B cell (primary cell): ENCODE data around the gene BRWD1. TPM values are rescaled to one million over a fixed set of nuclear protein-coding genes. Genes with fewer than 3 reads are reported as not detected.
"Not testable (repeated sequence)": the region's sequence is repeated elsewhere in the genome, so short reads cannot be mapped to it uniquely, and the experiment has no call there.

Experiments
- ATAC-seq: fragments of 200-7000 bp; cut with Tn5 transposase; one replicate; pipeline ENCODE4 v1.10.0; 2021; ENCODE audit warnings: low read depth, mild to moderate bottlenecking, moderate number of reproducible peaks, moderate library complexity
- CTCF ChIA-PET: fragments of 350-600 bp; sonication (Branson Sonifier 250); formaldehyde crosslinking; loops from one replicate; lab custom pipeline; 2021; ENCODE audit warnings: antibody characterized with exemption, inconsistent platforms; lab: Charles Lee
- POLR2A ChIA-PET: fragments of 350-600 bp; sonication (Branson Sonifier 250); formaldehyde crosslinking; loops from one replicate; lab custom pipeline; 2021; ENCODE audit warnings: antibody characterized with exemption; lab: Charles Lee
- DNase-seq: peaks from one replicate; pipeline ENCODE4 v3.0.0; 2013
- H2AFZ ChIP-seq: 2 replicates; pipeline ENCODE4 v1.6.1; 2012; ENCODE audit warnings: mild to moderate bottlenecking, low read depth, low read length; ENCODE audit not compliant: insufficient read depth, poor library complexity, severe bottlenecking
- H3K27ac ChIP-seq, 2 donors: 1 replicate in 1 of 2; 2 replicates in 1 of 2; pipeline ENCODE4 v1.5.1; 2012 to 2013; ENCODE audit warnings: low read length in 2 of 2, mild to moderate bottlenecking in 2 of 2, moderate library complexity in 1 of 2
- H3K27me3 ChIP-seq, 4 experiments: fragments of 200-600 bp in 1 of 4; sonication (generic) in 1 of 4; replicated peaks in 1 of 4; 1 replicate in 2 of 4; 2 replicates in 2 of 4; pipeline versions ENCODE4 v1.6.1 to v1.7.0; 2013 to 2016; ENCODE audit warnings: low read length in 3 of 4, mild to moderate bottlenecking in 2 of 4, mixed read lengths in 1 of 4, moderate library complexity in 1 of 4; ENCODE audit not compliant: insufficient read depth in 4 of 4, control insufficient read depth in 3 of 4; ENCODE audit errors: control extremely low read depth in 1 of 4
- H3K36me3 ChIP-seq, 2 experiments: replicated peaks in 1 of 2; 1 replicate in 1 of 2; 2 replicates in 1 of 2; pipeline versions ENCODE4 v1.6.1 to v1.7.1; 2013; ENCODE audit warnings: low read length in 1 of 2; ENCODE audit not compliant: insufficient read depth in 2 of 2, control insufficient read depth in 1 of 2; ENCODE audit errors: control extremely low read depth in 1 of 2, extremely low read depth in 1 of 2
- H3K4me1 ChIP-seq, 2 donors: fragments of 200-600 bp in 1 of 2; sonication (generic) in 1 of 2; 1 replicate in 1 of 2; 2 replicates in 1 of 2; pipeline versions ENCODE4 v1.5.1 to v1.6.1; 2013 to 2017; ENCODE audit warnings: low read length in 2 of 2; ENCODE audit not compliant: control insufficient read depth in 2 of 2, insufficient read depth in 2 of 2
- H3K4me2 ChIP-seq: replicated peaks from 2 replicates; pipeline ENCODE3; 2012; ENCODE audit warnings: mild to moderate bottlenecking, low read depth, low read length; ENCODE audit not compliant: poor library complexity, severe bottlenecking
- H3K4me3 ChIP-seq, 5 experiments: fragments of 200-600 bp in 1 of 5; sonication (generic) in 1 of 5; 1 replicate in 3 of 5; 2 replicates in 2 of 5; pipeline versions ENCODE4 v1.5.1 to v1.7.0; 2011 to 2016; ENCODE audit warnings: low read length in 4 of 5, mild to moderate bottlenecking in 4 of 5, low read depth in 2 of 5, control low read depth in 1 of 5, moderate library complexity in 1 of 5; ENCODE audit not compliant: insufficient read depth in 1 of 5; ENCODE audit errors: control extremely low read depth in 1 of 5, extremely low read depth in 1 of 5
- H3K79me2 ChIP-seq: fragments of 200-600 bp; sonication (generic); one replicate; pipeline ENCODE4 v1.6.0; 2016; ENCODE audit warnings: low read length; ENCODE audit not compliant: control insufficient read depth, insufficient read depth
- H3K9ac ChIP-seq: fragments of 200-600 bp; sonication (generic); 2 replicates; pipeline ENCODE4 v1.6.1; 2017; ENCODE audit warnings: mild to moderate bottlenecking, low read length, moderate library complexity
- H3K9me3 ChIP-seq, 3 donors: one replicate each; pipeline versions ENCODE4 v1.6.1 to v1.7.1; 2013; ENCODE audit warnings: low read length in 2 of 3; ENCODE audit not compliant: control insufficient read depth in 2 of 3, insufficient read depth in 1 of 3; ENCODE audit errors: control extremely low read depth in 1 of 3
- H4K20me1 ChIP-seq: 2 replicates; pipeline ENCODE4 v1.6.0; 2012; ENCODE audit warnings: mild to moderate bottlenecking, low read length; ENCODE audit not compliant: insufficient read depth, control insufficient read depth, poor library complexity, severe bottlenecking
- H3K27ac Mint-ChIP-seq: one replicate; pipeline ENCODE4 v1.8.0; 2021; ENCODE audit warnings: mixed read lengths
- H3K27me3 Mint-ChIP-seq: one replicate; pipeline ENCODE4 v1.8.0; 2021; ENCODE audit warnings: mixed read lengths
- H3K4me1 Mint-ChIP-seq: one replicate; pipeline ENCODE4 v1.8.0; 2021; ENCODE audit warnings: mixed read lengths
- H3K4me3 Mint-ChIP-seq: one replicate; pipeline ENCODE4 v1.8.0; 2021; ENCODE audit warnings: mixed read lengths
- H3K9me3 Mint-ChIP-seq: one replicate; pipeline ENCODE4 v1.8.0; 2022; ENCODE audit warnings: mixed read lengths; ENCODE audit not compliant: insufficient read depth
- CTCF ChIP-seq: fragments of 200-600 bp; IDR thresholded peaks from one replicate; pipeline ENCODE4 v1.8.0; 2022; ENCODE audit warnings: antibody characterized with exemption, mild to moderate bottlenecking
- EZH2 ChIP-seq: IDR thresholded peaks from 2 replicates; pipeline ENCODE4 v1.6.1; 2012; ENCODE audit warnings: borderline replicate concordance, low read depth, mild to moderate bottlenecking, moderate library complexity, low read length; ENCODE audit not compliant: insufficient read depth, poor library complexity, severe bottlenecking
- WGBS: methylation state at CpG from one replicate; pipeline ENCODE4 v1.1.5; 2013; ENCODE audit warnings: missing lambda C conversion rate; ENCODE audit not compliant: insufficient coverage; 5-methylcytosine and 5-hydroxymethylcytosine counted together
- intact Hi-C: fragments of 100-400 bp; cut with micrococcal nuclease; formaldehyde crosslinking; loops from one replicate; pipeline ENCODE4 v1.10.0; 2022
- polyA plus RNA-seq: library from polyadenylated mRNA; depleted of rRNA; stranded (reverse); fragments of >200 nt; gene quantifications from 2 replicates; pipeline ENCODE4 v1.2.3, GENCODE V29; 2012
- total RNA-seq, 2 donors: library from RNA; stranded (reverse); fragments of 120-200 nt in 1 of 2; gene quantifications; 1 replicate in 1 of 2; 2 replicates in 1 of 2; pipeline versions ENCODE4 v1.2.3 to v1.2.4, GENCODE V29; 2013 to 2022

The BRWD1 gene
- total and polyA plus RNA-seq, 2 donors (not counting 1 experiment from before 2014, with no cell fraction given) = 9.4 to 93.9 TPM

GRCh38 chr21:39221997-39222486 lies 91.4 kb downstream of the BRWD1 start:
- H3K9me3 Mint-ChIP-seq = no peaks in the 10 kb centered on the region
- H2AFZ ChIP-seq = no peak overlapping the region
- H3K27me3 Mint-ChIP-seq = no peaks in the 10 kb centered on the region
- no peak overlapping the region for H3K9ac ChIP-seq
- DNase-seq (no peak), ATAC-seq (no peak)
- POLR2A ChIA-PET = no interaction called here
- H3K27ac Mint-ChIP-seq = no peak overlapping the region
- H3K4me1 Mint-ChIP-seq = no peaks in the 10 kb centered on the region
- no peaks in the 10 kb centered on the region for H3K27me3 ChIP-seq
- peaks cover 8 to 22% of the 10 kb centered on the region in 2 experiments for H3K36me3 ChIP-seq
- CTCF ChIA-PET = no interaction called here
- no peaks in the 10 kb centered on the region for H4K20me1 ChIP-seq
- H3K4me2 ChIP-seq = no peak overlapping the region
- no peaks in the 10 kb centered on the region for H3K79me2 ChIP-seq
- TF ChIP-seq CTCF (no peak), EZH2 (no peak)
- H3K4me1 ChIP-seq = no peaks in the 10 kb centered on the region
- no CpG with 5 or more reads among the region's 3 CpGs for WGBS
- intact Hi-C loops = no loop called here
- H3K4me3 Mint-ChIP-seq = no peak overlapping the region
- H3K27ac ChIP-seq = no peak overlapping the region
- H3K4me3 ChIP-seq = no peak overlapping the region
- no peaks in the 10 kb centered on the region for H3K9me3 ChIP-seq

GRCh38 chr21:39221282-39221996 lies 92.0 kb downstream of the BRWD1 start:
- H3K27ac ChIP-seq = no peak overlapping the region
- H3K27me3 ChIP-seq = no peaks in the 10 kb centered on the region
- ChIA-PET POLR2A (no interaction called here), CTCF (interaction anchor here (0.7 kb wide), 2 partner anchors 8 to 24 kb away, joined by 4 to 5 read pairs; no protein-coding TSS in a partner anchor)
- TF ChIP-seq EZH2 (no peak), CTCF (no peak)
- ATAC-seq (no peak), DNase-seq (no peak)
- no peak overlapping the region for H3K4me3 Mint-ChIP-seq
- no peak overlapping the region for H3K27ac Mint-ChIP-seq
- WGBS = 97% methylated on average over 3 of the region's 7 CpGs
- no peak overlapping the region for H3K9ac ChIP-seq
- no peaks in the 10 kb centered on the region for H3K4me1 ChIP-seq
- H3K4me2 ChIP-seq = no peak overlapping the region
- H3K79me2 ChIP-seq = no peaks in the 10 kb centered on the region
- no peaks in the 10 kb centered on the region for H3K9me3 Mint-ChIP-seq
- no peak overlapping the region for H3K4me3 ChIP-seq
- H4K20me1 ChIP-seq = no peaks in the 10 kb centered on the region
- H3K4me1 Mint-ChIP-seq = no peaks in the 10 kb centered on the region
- no peaks in the 10 kb centered on the region for H3K9me3 ChIP-seq
- no peak overlapping the region for H2AFZ ChIP-seq
- H3K27me3 Mint-ChIP-seq = no peaks in the 10 kb centered on the region
- H3K36me3 ChIP-seq = peaks cover 8 to 21% of the 10 kb centered on the region in 2 experiments
- intact Hi-C loops = no loop called here

- POLR2A ChIA-PET, H3K4me1 Mint-ChIP-seq: not testable (repeated sequence)
These were observed 92.6 kb downstream of the BRWD1 start for GRCh38 chr21:39220875-39221274.

More at GRCh38 chr21:39220875-39221274, 92.6 kb downstream of the BRWD1 start:
- CTCF ChIA-PET = interaction anchor here (0.7 kb wide), 3 partner anchors 9 to 25 kb away, joined by 3 to 5 read pairs (median 4); no protein-coding TSS in a partner anchor
- H3K27ac Mint-ChIP-seq, H3K27me3 ChIP-seq, H3K4me1 ChIP-seq, H3K9me3 Mint-ChIP-seq, H4K20me1 ChIP-seq, H3K27ac ChIP-seq, H2AFZ ChIP-seq, intact Hi-C loops, H3K4me2 ChIP-seq, H3K9me3 ChIP-seq, H3K4me3 Mint-ChIP-seq, H3K79me2 ChIP-seq, ATAC-seq, H3K4me3 ChIP-seq, H3K9ac ChIP-seq, DNase-seq, H3K27me3 Mint-ChIP-seq: not testable (repeated sequence)
- 100% methylated on average over 1 of the region's 2 CpGs for WGBS
- H3K36me3 ChIP-seq = peaks cover 8 to 21% of the 10 kb centered on the region in 2 experiments
